Measurements from ENCODE around the gene TCF15.

The TCF15 gene

DNA sequence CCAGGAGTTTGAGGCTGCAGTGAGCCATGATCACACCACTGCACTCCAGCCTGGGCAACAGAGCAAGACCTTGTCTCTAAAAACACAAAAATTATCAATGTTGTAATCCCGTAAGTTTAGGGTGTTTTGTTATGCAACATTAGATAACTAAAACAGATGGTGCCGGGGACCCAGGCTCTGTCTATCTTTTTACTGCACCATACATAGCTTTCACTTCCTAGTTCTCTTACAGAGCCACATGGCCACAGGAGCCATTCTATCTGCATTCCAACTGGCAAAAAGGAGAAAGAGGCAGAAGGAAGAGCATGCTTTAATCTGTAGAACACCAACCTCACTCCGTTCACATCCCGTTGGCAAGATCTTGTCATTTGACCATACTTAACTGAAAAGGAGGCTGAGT is 5.4 kb upstream of the TCF15 start:
- no peak for DNase-seq (ENCODE audit: low read depth in 2 of 3, low spot score in 2 of 3)

DNA sequence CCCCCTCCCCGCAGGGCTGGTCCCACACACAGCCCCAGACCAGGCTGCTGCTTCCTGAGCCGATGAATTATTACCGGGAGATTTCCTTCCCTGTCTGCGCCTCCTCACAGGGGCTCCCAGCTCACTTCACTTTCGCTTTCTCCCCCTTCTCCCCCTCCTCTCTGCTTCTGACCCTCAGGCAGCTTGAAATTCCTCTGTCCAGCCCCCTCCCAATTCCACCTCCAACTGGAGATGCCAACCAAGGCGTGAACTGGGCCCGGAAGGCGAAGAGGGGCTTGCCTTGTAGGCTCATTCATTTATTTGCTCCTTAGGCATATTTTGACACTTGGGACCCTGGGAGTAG is 1.7 kb upstream of the TCF15 start:
- DNase-seq (ENCODE audit: low read depth in 2 of 3, low spot score in 2 of 3), result no peak

DNA sequence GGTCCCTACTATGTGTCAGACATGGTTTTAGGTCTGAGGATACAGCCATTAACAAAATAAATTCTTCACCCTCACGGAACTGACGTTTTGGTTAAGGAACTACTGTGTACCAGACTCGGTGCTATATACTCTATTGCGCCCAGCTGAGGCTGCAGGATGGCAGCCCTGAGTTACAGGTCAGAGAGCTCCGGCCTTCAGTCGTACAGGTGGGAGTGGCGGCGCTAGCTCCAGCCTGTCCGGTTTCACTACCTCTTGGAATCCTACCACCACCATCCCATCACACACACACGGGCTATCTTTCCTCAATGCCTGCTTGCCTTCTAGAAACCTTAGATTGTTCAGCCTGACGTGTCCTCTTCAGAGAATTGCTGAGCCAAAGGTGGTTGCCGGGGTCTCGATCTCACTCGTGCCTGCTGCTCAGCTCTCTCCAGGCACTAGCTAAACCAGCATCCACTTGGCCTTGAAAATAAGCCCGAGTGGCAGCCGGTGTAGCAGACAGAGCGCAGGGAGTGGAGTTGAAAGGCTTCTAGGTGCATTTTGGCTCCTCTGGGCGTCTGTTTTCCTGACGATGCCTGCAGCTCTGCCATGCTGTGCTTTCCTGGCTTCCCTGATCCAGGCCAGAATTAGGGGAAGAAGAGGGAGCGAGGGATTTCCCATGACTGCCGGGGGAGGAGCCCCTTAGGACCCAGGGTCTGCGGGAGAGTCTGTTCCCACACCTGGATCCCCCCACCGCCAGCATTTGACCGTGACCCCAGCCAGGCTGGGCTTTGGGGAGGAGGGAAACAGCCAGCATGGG is 1.1 kb upstream of the TCF15 start:
- no peak for DNase-seq (ENCODE audit: low read depth in 2 of 3, low spot score in 2 of 3)

DNA sequence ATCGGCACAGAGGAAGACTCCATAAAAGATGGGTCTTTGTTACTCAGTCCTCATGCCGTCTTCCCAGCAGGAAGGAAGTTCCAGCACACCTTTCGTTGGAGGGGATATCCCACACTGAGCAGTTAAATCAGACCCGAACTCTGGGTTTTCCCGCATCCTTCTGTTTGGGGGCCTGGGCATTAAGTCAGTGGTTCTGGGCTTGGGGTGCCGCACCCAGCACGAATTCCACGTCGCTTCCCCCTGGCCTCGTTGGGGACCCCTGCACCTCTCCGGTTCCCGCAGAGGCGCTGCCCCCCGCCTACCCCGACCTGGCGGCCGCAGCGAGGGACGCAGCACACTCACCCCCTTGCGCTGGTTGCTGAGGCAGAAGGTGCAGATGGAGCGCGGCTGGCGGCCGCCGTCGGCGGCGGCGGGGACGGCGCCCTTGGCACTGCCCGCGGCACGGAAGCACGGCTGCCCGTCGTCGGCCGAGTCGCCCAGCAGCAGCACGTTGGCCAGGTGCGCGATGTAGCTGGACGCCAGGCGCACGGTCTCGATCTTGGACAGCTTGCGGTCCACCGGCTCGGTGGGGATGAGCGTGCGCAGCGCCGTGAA is 641 bp downstream of the TCF15 start:
- DNase-seq (ENCODE audit: low read depth in 2 of 3, low spot score in 2 of 3), result no peak

DNA sequence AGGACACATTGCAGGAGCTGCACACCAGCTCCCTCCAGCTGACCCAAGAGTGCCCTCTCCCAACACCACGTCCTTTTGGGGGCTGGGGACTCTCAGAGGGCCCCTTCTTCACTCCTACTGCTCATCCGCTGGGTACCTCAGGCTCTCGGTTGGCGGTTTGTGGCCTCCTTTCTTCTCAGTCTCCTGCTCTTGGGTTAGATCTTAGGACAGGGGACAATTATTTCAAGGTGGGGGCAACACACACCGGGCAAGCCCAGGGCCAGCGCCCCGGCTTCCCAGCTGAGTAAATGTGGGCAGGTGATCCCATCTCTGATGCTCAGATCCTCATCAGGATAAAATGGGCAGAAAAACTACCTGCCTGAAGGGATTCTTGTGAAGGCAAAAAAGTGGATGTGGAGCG is 1.1 kb downstream of the TCF15 start:
- no peak for DNase-seq (ENCODE audit: low read depth in 2 of 3, low spot score in 2 of 3)

DNA sequence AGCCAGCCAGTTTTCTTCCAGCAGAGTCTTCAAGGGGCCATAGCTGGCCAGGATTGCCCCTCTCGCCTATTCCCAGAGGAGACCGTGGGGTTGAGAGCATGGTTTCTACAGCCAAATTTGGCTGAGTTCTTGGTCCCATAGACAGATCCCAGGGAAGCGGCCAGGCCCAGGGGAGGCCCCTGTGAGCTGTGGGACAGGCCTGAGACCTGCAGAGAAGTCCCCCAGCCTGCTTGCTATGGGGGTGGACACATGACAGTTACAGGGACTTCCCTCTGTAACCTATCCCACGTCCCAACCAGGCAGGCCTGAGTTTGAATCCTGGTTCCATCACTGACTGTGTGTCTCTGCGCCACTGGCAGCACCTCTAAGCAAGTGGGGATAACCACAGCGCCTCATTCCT is 2.6 kb downstream of the TCF15 start:
- DNase-seq (ENCODE audit: low read depth in 2 of 3, low spot score in 2 of 3), result no peak

DNA sequence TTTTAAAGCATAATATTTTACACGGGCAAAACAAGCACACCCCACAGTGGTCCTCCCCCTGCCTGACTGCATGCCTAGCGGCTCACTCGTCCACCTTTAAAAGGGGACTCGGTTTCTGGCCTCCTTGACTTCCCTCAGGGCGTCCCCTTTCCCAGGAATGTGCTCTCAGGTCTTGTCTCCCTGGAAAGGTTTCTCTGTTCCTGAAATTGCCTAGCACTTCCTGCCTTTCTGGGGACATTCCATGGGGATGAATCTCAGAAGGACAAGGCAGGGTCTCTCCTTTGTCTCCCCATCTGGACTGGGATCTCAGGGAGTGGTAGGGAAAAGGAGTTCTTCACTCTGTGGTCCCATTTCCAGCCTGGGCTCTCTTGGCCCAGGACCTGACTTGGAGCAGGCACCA is 4.9 kb downstream of the TCF15 start:
- no peak for DNase-seq (ENCODE audit: low read depth in 2 of 3, low spot score in 2 of 3)

DNA sequence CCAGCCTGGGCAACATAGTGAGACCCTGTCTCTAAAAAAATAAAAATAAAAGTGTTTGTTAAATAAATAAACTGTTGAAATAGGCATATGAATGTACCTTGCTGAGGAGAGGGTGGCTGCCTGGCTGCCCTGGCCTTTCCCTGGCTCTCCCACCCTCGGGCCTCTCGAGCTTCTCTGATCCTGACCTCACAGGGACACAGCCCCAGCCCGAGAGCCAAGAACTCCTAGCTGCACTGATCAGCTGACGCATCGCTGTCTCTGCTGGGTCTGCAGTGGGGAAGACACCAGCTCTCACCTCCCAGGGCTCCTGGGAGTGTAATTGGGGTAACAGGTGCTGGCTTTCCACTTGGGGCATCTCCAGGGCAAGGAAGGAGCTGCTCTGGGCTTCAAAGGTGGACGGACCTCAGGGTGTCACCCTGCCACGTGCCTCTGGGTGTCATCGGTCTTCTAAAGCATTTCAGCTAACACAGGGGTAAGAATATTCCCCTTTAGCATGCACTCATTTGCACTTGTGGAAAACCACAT is 6.9 kb downstream of the TCF15 start:
- no peak for DNase-seq (ENCODE audit: low read depth in 2 of 3, low spot score in 2 of 3)

DNA sequence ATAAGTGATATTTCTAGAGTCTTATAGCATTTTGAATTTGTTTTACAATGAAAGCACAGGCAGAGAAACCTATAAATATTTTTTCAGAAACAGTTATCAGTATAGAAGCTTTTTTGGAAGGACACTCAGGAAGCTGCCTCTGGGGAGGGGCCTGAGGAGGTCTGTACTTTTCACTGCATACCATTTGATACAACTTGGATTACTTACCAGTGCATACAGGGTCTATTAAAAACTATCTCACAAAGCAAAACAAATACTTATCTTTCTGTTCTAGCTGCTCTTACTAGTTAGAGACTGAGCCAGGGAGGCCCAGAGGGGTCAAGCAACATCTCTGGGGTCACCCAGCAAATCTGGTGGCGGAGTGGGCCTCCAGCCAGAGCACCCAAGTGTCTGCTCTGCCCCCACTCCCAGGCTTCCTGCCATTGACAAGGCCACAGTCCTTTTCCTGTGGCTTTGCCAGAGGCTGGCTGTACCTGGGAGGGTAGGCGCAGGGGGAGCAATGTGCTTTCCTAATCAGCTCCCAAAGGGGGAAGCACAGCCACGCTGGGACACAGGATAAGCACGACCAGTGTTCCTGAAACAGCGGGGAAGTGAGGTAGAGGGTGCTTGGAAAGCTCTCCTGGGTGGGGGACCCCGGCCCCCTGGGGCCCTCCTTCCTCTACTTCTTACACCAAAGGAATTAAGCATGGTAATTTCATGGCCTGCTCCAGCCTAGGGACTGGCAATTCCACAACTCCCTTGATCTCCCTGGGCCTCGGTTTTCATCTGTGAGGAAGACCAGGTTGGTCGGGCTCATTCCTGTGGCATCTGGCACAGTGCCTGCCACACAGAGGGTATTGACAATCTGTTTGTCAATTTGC is 7.8 kb downstream of the TCF15 start:
- DNase-seq (ENCODE audit: low read depth in 2 of 3, low spot score in 2 of 3), result no peak

DNA sequence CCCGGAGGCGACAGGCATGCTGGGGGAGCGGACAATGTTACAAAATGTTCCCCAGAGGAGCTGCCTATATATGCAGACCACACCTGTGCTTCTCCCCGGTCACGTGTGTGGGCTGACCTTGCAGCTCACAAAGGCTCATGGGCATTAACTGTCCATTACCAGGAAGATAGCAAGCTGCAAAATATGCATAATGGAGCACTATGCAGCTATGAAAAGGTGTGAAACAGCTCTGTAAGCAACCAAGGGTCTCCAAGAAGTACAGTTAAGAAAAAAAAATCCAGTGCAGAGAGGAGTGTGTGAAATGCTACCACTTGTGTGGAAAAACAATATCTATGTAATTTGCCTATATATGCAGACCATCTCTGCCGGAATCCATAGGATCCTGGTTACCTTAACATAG is 9.4 kb downstream of the TCF15 start:
- no peak for DNase-seq (ENCODE audit: low read depth in 2 of 3, low spot score in 2 of 3)

DNA sequence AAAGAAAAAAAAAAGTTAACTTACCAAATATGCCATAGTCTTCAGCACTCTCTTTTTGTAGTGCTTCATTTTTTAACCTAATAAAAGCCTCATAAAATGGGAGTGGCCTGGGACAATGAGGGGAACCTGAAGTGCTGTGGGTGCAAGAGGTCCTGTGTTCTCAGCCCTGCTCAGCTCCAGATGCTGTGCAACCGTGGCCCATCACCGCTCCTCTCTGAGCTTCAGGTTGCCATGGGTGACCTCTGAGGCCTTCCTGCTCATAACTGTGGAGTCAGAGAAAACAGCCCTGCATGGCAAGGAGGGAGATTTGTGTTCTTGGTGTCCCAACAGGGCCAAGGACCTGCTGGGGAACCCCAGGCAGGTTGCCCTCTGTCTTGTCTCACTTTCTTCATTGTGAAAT is 10.0 kb downstream of the TCF15 start:
- no peak for DNase-seq (ENCODE audit: low read depth in 2 of 3, low spot score in 2 of 3)

DNA sequence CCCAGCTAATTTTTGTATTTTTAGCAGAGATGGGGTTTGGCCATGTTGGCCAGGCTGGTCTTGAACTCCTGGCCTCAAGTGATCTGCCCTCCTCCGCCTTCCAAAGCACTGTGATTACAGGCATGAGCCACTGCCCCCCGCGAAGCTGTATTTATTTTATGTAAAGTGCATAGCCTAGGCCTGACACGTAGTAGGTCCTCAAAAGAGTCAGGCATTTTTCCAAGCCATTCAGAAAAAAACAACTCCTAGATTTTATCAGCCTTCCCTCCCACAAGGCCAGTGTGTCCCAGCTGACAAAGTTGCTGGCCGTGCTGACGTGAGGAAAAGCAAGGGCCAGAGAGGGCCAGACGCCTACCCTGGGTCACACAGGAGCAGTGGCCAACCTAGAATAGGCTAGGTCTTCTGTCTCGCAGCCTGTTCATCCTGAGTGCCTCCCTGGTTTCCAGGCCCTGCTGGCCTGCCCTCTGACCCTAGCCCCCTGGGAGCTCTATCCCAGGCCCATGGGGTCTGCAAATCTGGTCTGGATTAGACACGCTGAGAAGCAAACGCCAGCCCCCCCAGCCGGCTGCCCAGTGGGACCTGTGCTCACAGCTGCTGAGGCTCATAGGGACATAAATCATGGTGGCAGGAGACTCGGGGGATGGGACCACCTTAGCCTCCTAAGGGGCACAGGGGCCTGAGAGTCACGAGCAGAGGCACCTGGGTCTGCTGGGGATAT is 11.8 kb downstream of the TCF15 start:
- DNase-seq (ENCODE audit: low read depth in 2 of 3, low spot score in 2 of 3), result no peak

DNA sequence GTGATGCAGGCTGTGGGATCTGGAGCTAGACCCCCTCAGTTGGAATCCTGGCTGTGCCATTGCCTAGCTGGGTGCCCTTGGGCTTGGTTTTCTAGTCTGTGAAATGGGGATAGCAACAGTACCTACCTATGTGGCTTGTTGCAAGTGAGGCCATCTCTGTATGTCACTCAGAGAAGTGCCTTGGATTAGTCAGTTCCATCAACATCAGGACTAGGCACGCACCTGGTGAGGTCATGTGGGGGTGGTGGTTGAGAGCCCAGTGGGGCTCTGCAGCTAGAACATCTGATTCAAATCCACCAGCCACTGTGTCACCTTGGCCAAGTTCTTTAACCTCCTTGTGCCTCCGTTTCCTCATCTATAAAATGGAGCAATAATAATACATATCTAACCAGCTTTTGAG is 12.5 kb downstream of the TCF15 start:
- no peak for DNase-seq (ENCODE audit: low read depth in 2 of 3, low spot score in 2 of 3)

DNA sequence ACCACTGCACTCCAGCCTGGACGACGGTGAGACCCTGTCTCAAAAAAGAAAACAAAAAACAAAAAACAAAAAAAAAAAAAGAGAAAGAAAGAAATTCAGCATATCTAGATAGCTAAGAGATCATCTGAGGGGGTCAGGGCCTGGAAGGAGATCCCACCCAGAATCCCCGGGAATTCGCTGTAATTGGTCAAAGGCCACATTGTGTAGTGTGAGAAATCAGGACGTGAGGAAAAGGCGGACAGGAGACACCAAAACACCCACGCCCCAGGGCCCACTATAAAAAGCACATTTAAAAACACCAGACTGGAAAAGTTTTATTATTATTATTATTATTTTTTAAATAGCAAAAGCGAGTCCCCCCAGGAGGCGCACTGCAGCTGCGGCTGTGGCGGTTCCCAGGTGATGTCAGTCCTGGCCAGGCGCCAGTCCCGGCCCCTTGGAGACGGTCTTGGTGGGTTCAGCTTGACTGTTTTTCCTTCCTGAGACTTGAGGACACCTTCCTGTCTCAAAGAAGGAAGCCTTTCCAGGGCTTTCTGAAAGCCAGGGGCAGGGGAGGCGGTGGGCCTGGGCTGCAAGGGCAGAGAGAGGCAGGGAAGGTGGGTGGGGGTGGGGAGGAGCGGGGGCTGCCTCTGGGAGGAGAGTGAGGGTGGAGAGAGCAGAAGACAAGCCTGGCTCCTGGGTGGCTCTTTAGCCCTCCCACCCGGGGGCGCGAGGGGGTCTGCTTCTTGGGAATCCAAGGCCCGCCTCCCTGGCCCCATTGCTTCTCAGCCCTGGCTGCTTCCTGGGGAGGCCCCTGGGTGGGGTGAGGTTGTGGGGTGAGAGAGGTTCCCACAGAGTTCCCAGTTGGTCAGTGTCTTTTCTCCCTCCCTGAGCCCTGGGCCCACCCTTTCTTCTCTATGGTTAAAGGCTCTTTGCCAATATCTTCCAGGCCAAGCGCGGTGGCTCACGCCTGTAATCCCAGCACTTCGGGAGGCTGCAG is 14.5 kb downstream of the TCF15 start:
- DNase-seq (ENCODE audit: low read depth in 2 of 3, low spot score in 2 of 3), result no peak

DNA sequence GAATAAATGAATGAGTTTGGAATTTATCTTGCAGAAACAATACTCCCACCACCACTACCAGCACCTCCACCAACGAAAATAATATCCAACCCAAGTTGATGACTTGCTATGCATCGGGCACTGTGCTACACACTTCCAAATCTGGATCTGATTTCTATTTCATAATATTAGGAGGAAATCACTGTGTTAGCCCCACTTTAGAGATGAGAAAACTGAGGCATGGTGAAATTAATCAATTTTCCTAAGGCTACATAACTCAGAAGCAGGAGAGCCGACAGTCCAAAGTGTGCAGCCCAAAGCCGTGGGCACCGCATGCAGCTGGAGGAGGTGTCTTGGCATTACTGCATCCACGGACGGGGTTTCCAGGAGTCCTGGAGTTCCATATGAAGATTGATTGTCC is 17.6 kb downstream of the TCF15 start:
- no peak for DNase-seq (ENCODE audit: low read depth in 2 of 3, low spot score in 2 of 3)

DNA sequence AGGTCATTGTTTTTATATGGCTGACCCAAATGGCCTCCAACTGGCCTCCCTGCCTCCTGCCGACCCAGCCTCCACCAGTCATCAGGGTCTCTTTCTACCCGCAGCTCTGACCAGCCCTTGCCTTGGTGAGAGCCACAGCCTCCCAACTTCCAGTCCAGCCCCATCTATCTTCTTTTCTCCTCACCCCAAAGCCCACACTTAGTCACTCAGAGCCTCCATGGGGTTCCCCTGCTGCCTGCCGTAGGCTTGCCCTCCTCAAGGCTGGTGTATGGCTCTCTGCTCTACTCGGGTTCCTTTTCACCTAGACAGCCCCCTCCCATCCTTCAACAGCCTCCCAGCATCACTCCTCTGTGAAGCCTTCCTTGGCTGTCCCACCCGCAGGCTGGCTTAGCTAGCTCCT is 18.2 kb downstream of the TCF15 start:
- DNase-seq (ENCODE audit: low read depth in 2 of 3, low spot score in 2 of 3), result no peak

DNA sequence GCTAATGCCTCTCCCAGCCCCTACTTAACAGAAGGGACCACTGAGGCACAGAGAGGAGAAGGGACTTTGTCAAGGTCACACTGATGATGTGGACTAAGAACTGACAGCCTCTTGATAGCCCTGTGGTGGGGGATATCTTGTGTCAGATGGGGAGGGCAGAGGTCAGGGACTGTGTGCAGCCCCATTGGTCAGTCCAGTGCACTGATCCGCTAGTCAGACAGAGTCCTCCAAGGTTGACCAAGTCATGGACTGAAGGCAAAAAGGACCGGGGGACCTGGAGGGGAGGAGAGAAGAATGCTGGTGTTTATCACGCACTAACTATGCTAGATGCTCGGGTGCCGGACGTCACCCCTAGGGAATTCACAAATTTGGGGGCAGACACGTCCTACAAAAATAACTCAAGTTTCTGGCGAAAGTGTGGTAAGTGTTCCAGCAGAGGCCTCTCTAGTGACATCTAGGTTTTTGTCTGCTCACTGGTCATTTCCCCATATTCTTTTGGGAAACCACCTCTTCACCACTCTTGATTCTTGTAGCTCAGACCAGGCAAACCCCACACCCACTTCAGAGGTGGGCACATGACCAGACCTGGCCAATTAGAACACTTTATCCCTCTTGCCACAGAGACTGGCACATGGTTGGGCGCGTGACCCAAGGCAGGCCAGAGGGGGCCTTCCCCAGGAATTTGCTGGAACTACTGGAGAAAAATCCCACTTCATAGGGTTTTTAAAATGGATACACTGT is 21.0 kb downstream of the TCF15 start:
- no peak for DNase-seq (ENCODE audit: low read depth in 2 of 3, low spot score in 2 of 3)

DNA sequence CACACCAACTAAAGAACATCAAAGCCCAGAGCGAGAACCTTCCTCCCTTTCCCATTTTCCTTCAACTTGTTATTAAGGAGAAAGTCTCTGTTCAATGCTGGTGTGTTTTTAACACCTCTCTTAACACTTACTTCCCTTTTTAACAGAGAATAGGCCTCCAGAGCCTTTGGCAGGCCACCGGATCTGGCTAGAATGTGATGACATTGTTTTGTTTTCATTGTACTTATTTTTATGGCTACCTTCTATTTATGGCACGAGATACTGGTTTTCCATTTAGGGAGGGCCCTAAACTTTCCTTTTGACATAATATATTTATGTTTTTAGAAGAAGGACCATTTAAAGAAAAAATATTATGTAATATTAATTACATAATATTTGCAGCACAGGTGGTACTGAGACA is 21.6 kb downstream of the TCF15 start:
- DNase-seq (ENCODE audit: low read depth in 2 of 3, low spot score in 2 of 3), result no peak

DNA sequence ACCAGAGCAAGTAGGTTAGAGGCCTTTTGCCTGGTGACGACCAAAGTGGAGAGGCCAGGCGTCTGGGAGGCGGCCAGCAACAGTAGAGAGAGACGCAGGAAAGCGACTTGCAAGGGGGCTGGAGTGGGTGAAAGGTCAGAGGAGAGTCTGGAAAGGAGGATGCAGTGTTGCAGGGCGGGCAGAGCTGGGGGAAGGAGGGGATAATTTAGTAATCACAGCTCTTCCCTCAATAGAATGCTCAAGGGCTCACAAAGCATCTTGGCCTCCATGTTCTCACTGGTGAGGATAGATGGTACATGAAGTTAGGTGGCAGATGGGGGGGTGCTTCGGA is 25.2 kb downstream of the TCF15 start:
- no peak for DNase-seq (ENCODE audit: low read depth in 2 of 3, low spot score in 2 of 3)

All from activated CD8-positive, alpha-beta memory T cell treated with anti-CD3 and anti-CD28 coated beads for 48 hours (primary cell).